PC-3 (cell line): Measurements from ENCODE around the gene CCNI. TPM values are rescaled to one million over a fixed set of nuclear protein-coding genes. Genes with fewer than 3 reads are reported as not detected.
A peak's percentile ranks its signal among the peaks of the same experiment; 100 is the strongest.

Experiments
- ATAC-seq: fragments of 200-7000 bp; cut with Tn5 transposase; 2 replicates; pipeline ENCODE4 v1.9.1; 2020; ENCODE audit warnings: mild to moderate bottlenecking, moderate library complexity
- BruUV-seq: library from RNA; stranded (reverse); fragments of 400-500 nt; replicated peaks from 2 replicates; lab custom pipeline; 2021; lab: Mats Ljungman, UMichigan
- CTCF ChIA-PET: fragments of 300-600 bp; sonication (Branson Sonifier 250); formaldehyde crosslinking; loops from one replicate; lab custom pipeline; 2022; ENCODE audit warnings: antibody characterized with exemption; lab: Charles Lee
- POLR2A ChIA-PET: fragments of 300-600 bp; sonication (Branson Sonifier 250); formaldehyde crosslinking; loops from one replicate; lab custom pipeline; 2022; ENCODE audit warnings: antibody characterized with exemption; ENCODE audit not compliant: unreplicated experiment; lab: Charles Lee
- DNase-seq: peaks from one replicate; pipeline ENCODE4 v3.0.0-alpha.2; 2015
- H2AFZ ChIP-seq: fragments of 300-600 bp; sonication (generic); 2 replicates; pipeline ENCODE4 v1.6.0; 2016; ENCODE audit warnings: antibody characterized with exemption, low read length
- H3F3A ChIP-seq: fragments of 300-600 bp; sonication (generic); one replicate; pipeline ENCODE4 v1.6.0; 2017; ENCODE audit warnings: antibody characterized with exemption, low read length, control low read depth, mild to moderate bottlenecking; ENCODE audit not compliant: unreplicated experiment
- H3K27ac ChIP-seq: fragments of 300-600 bp; sonication (generic); 2 replicates; pipeline ENCODE4 v1.5.1; 2016; ENCODE audit warnings: mild to moderate bottlenecking, low read length
- H3K27me3 ChIP-seq: fragments of 300-600 bp; sonication (generic); 2 replicates; pipeline ENCODE4 v1.6.1; 2016; ENCODE audit warnings: low read length, mixed read lengths
- H3K36me3 ChIP-seq: fragments of 300-600 bp; sonication (generic); 2 replicates; pipeline ENCODE4 v1.6.1; 2016; ENCODE audit warnings: low read depth, mixed run types, low read length, mixed read lengths
- H3K4me1 ChIP-seq: fragments of 300-600 bp; sonication (generic); 2 replicates; pipeline ENCODE4 v1.5.1; 2016; ENCODE audit warnings: low read length; ENCODE audit not compliant: insufficient read depth
- H3K4me2 ChIP-seq: fragments of 300-600 bp; sonication (generic); 2 replicates; pipeline ENCODE4 v1.6.0; 2016; ENCODE audit warnings: low read length
- H3K4me3 ChIP-seq: fragments of 300-600 bp; sonication (generic); 2 replicates; pipeline ENCODE4 v1.5.1; 2016; ENCODE audit warnings: mild to moderate bottlenecking, low read length, mixed read lengths
- H3K79me2 ChIP-seq: fragments of 300-600 bp; sonication (generic); 2 replicates; pipeline ENCODE4 v1.6.1; 2017; ENCODE audit warnings: low read length, mixed read lengths
- H3K9ac ChIP-seq: fragments of 300-600 bp; sonication (generic); 2 replicates; pipeline ENCODE4 v1.6.0; 2016; ENCODE audit warnings: mild to moderate bottlenecking, low read length
- H3K9me2 ChIP-seq: fragments of 300-600 bp; sonication (generic); replicated peaks from 2 replicates; pipeline ENCODE4 v1.6.1; 2016; ENCODE audit warnings: mixed run types, low read length, mixed read lengths
- H3K9me3 ChIP-seq: fragments of 300-600 bp; sonication (generic); 2 replicates; pipeline ENCODE4 v1.6.1; 2016; ENCODE audit warnings: low read length, mixed read lengths
- H4K20me1 ChIP-seq: fragments of 300-600 bp; sonication (generic); 2 replicates; pipeline ENCODE4 v1.6.1; 2016; ENCODE audit warnings: low read length, mixed read lengths
- EZH2 ChIP-seq: fragments of 300-600 bp; sonication (generic); IDR thresholded peaks from one replicate; pipeline ENCODE4 v1.6.1; 2017; ENCODE audit warnings: antibody characterized with exemption, mild to moderate bottlenecking, low read length; ENCODE audit not compliant: unreplicated experiment
- EZH2phosphoT487 ChIP-seq: fragments of 300-600 bp; sonication (generic); IDR thresholded peaks from 2 replicates; pipeline ENCODE4 v1.6.1; 2018; ENCODE audit warnings: mild to moderate bottlenecking, antibody characterized with exemption, low read length, borderline replicate concordance
- intact Hi-C: fragments of 100-400 bp; cut with micrococcal nuclease; formaldehyde crosslinking; loops from 2 replicates; pipeline ENCODE4 v1.9.0; 2023
- total RNA-seq: library from RNA; depleted of rRNA; stranded (reverse); fragments of >200 nt; gene quantifications from 2 replicates; pipeline ENCODE4 v1.2.3, GENCODE V29; 2014
- TF ChIP-seq, protein P1 (sequence below): fragments of 300-600 bp; sonication (generic); conservative IDR thresholded peaks from 2 replicates; pipeline ENCODE4 v1.5.1; 2017; ENCODE audit warnings: antibody characterized with exemption, low read depth, mild to moderate bottlenecking, low read length

Gene CCNI
- total RNA-seq, 1 experiment from 2014 or later: 60.1 TPM

DNA sequence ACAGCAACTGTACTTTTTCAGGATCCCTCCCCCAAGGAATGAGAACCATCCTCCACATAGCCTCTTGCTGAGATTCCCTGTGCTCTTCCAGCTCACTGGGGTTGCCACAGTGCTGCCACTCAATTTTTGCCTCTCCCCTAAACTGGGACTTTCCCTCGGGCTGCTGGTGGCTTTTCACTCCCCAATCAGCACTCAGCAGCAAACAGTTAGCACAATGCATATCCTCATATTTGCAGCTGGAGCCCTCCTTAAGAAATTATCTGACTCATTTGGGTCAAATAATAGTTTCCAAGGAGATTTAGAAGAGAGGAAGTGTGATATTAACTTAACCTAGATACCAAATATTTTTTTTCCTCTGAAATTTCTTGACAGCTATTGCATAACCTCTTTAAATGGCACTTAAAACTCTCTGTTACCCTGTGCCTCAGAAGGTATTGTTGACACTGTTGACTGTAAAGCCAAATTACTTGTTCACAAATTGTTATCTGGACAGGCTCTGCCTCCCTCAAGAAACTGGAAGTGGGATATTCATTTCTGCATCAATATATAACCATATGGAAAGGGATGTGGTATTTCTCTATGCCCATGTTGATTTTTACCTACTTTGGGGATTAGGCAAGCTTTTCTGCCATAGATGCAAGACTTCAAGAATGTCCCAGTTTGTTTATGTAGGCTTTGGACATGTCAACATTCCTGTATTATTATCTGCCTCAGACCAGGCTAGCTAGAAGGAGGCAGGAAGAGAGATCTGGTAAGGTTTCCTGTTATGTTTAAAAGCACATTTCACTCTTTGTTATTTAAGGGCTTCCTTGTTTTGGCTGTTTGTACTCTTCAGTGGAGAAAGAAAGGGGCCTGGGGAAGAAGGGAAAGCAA, 68.2 kb downstream of the CCNI start:
- Histone ChIP-seq H3K36me3 (peaks cover 22% of the 10 kb centered on the region), H3K9me2 (no peaks in the 10 kb centered on the region), H3K27me3 (no peaks in the 10 kb centered on the region), H3F3A (no peaks in the 10 kb centered on the region), H3K9ac (no peak overlapping the region), H3K9me3 (no peaks in the 10 kb centered on the region), H3K4me1 (peaks cover 33% of the 10 kb centered on the region), H3K27ac (peak overlapping the region; percentile 1; the same call in 1 of the 2 replicates), H2AFZ (no peak overlapping the region), H4K20me1 (no peaks in the 10 kb centered on the region), H3K79me2 (no peaks in the 10 kb centered on the region), H3K4me2 (no peak overlapping the region), H3K4me3 (no peak overlapping the region)
- ChIA-PET CTCF (interaction anchor here (0.8 kb wide), 1 partner anchor 193 kb away, joined by 3 read pairs; no protein-coding TSS in a partner anchor), POLR2A (no interaction called here)
- intact Hi-C loops: no loop called here
- ATAC-seq (peak; percentile 63), DNase-seq (peak; percentile 31)
- no peak for TF ChIP-seq EZH2phosphoT487
- TF ChIP-seq, protein P1, sequence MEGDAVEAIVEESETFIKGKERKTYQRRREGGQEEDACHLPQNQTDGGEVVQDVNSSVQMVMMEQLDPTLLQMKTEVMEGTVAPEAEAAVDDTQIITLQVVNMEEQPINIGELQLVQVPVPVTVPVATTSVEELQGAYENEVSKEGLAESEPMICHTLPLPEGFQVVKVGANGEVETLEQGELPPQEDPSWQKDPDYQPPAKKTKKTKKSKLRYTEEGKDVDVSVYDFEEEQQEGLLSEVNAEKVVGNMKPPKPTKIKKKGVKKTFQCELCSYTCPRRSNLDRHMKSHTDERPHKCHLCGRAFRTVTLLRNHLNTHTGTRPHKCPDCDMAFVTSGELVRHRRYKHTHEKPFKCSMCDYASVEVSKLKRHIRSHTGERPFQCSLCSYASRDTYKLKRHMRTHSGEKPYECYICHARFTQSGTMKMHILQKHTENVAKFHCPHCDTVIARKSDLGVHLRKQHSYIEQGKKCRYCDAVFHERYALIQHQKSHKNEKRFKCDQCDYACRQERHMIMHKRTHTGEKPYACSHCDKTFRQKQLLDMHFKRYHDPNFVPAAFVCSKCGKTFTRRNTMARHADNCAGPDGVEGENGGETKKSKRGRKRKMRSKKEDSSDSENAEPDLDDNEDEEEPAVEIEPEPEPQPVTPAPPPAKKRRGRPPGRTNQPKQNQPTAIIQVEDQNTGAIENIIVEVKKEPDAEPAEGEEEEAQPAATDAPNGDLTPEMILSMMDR: no peak
- TF ChIP-seq EZH2: no peak
- no TSS peak for BruUV-seq

DNA sequence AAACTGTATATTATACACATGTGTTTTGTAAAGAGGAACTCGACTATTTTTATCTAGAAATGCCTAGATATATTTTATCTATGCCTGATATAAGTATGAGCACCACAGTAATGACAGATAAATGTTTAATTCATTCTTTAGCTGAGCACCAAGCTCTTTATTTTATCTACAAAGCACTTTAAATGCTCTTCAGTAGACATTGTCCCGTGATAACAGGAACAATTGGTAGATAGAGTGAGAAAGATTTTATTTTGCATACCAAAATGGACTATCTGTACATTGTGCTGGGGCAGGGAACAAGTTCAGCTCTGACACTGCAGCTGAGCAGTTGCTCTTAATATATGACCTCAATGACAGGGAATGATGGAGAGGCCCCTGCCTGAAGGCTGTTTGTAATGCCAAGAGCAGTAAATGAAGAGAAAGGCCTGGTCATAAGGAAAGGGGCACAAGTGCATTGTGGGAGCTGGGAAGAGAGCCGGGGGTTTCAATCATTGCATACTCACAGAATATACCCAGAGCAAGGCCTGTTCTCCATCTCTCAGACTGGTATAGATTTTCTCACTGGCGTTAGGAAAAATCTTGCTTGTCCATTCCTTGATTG, 68.9 kb downstream of the CCNI start:
- Histone ChIP-seq H3K9me3 (no peaks in the 10 kb centered on the region), H3K79me2 (no peaks in the 10 kb centered on the region), H3F3A (no peaks in the 10 kb centered on the region), H3K27ac (no peak overlapping the region; the same call in 1 of the 2 replicates), H3K36me3 (peaks cover 20% of the 10 kb centered on the region), H3K27me3 (no peaks in the 10 kb centered on the region), H2AFZ (no peak overlapping the region), H3K4me1 (peaks cover 40% of the 10 kb centered on the region), H3K9me2 (no peaks in the 10 kb centered on the region), H3K9ac (no peak overlapping the region), H3K4me2 (no peak overlapping the region), H3K4me3 (no peak overlapping the region), H4K20me1 (no peaks in the 10 kb centered on the region)
- POLR2A ChIA-PET: no interaction called here
- intact Hi-C loops: no loop called here
- no peak for DNase-seq
- ATAC-seq: no peak
- BruUV-seq: no TSS peak
- CTCF ChIA-PET: no interaction called here
- TF ChIP-seq, protein P1: no peak
- TF ChIP-seq EZH2 (no peak), EZH2phosphoT487 (no peak)

DNA sequence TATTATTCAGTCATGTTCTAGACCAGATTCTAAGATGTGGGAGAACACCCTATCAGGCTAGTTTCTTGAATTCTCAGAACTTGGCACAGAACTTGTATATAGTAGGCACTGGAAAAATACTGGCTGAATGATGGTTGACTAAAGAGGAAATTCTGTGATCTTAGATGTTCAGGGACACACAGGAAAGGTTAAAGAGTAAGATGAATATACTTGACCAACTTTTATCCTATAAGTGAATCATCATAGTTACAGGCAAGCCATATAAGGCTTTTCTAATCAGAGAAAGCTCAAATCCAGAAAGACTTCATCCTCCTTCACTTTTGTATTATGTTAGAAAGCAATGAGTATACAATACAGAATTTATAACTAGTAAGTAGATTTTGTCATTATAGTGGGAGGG, 72.4 kb downstream of the CCNI start:
- BruUV-seq: no TSS peak
- no peak for TF ChIP-seq EZH2
- TF ChIP-seq, protein P1: no peak
- no peak for TF ChIP-seq EZH2phosphoT487
- ATAC-seq: no peak
- no peaks in the 10 kb centered on the region for H3K79me2 ChIP-seq
- no peaks in the 10 kb centered on the region for H3K9me3 ChIP-seq
- no peak overlapping the region for H2AFZ ChIP-seq
- DNase-seq: no peak
- H3K27ac ChIP-seq: no peak overlapping the region
- POLR2A ChIA-PET: no interaction called here
- H3K27me3 ChIP-seq: no peaks in the 10 kb centered on the region
- H3K4me3 ChIP-seq: no peak overlapping the region
- no peaks in the 10 kb centered on the region for H3F3A ChIP-seq
- H3K9me2 ChIP-seq: no peaks in the 10 kb centered on the region
- no peak overlapping the region for H3K9ac ChIP-seq
- peaks cover 24% of the 10 kb centered on the region for H3K36me3 ChIP-seq
- intact Hi-C loops: no loop called here
- CTCF ChIA-PET: no interaction called here
- no peak overlapping the region for H3K4me2 ChIP-seq
- peaks cover 30% of the 10 kb centered on the region for H3K4me1 ChIP-seq
- H4K20me1 ChIP-seq: no peaks in the 10 kb centered on the region
